GM19324 (cell line): Measurements from ENCODE around the gene LBHD2.
"Not testable (repeated sequence)": the region's sequence is repeated elsewhere in the genome, so short reads cannot be mapped to it uniquely, and the experiment has no call there.

Experiments
- ATAC-seq: cut with Tn5 transposase; IDR thresholded peaks from one replicate; pipeline ENCODE4 v1.9.1; 2021; ENCODE audit warnings: mild to moderate bottlenecking, moderate library complexity; ENCODE audit not compliant: unreplicated experiment, low FRiP score

Gene LBHD2

DNA sequence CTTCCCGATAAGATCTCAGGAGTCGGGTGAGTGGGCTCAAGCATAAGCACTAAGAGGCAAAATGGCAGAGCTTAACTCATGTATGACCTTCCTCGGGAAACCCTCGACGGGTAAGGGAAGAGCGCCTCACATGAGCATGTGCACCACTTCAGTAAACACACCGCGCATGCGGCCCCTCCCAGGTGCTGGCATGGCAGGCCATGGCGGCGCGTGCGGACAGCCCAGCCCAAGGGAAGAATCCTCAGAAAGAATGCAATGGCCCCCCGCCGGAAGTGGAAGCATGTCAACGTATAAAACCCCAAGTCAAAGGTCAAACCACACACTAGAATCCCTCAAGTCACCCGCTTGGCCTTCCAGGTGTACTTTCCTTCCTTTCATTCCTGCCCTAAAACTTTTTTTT is 32.6 kb downstream of the LBHD2 start:
- ATAC-seq = no peak

GRCh38 chr14:103117499-103117898 is 33.5 kb downstream of the LBHD2 start:
- ATAC-seq = not testable (repeated sequence)

DNA sequence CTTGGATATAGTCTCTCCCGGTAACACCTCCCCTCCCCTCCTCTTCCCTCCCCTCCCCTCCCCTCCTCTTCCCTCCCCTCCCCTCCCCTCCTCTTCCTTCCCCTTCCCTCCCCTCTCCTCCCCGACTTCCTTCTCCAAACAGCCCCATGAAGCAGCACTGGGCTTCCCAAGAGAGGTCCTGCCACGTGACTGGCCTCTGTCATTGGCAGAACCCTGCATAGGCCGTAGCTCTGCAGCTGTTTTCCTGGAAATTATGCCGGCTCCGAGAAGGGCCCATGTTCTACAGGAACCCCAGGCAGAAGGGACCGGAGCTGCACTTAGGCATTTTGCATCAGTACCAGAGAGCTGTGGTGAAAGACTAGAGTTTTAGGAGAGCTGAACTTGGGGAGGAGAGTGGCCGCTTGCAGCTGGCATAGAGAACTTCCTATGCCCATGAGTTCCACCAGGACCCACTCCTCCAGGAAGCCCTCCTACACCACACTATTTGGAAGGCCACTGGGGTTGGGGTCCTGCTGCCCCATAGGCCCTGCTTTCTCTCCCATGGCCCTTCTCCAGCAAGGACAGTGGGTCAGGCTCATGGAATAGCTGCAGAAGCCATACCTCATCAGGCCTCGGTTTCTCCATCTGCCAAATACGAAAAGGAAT is 34.1 kb downstream of the LBHD2 start:
- no peak for ATAC-seq

DNA sequence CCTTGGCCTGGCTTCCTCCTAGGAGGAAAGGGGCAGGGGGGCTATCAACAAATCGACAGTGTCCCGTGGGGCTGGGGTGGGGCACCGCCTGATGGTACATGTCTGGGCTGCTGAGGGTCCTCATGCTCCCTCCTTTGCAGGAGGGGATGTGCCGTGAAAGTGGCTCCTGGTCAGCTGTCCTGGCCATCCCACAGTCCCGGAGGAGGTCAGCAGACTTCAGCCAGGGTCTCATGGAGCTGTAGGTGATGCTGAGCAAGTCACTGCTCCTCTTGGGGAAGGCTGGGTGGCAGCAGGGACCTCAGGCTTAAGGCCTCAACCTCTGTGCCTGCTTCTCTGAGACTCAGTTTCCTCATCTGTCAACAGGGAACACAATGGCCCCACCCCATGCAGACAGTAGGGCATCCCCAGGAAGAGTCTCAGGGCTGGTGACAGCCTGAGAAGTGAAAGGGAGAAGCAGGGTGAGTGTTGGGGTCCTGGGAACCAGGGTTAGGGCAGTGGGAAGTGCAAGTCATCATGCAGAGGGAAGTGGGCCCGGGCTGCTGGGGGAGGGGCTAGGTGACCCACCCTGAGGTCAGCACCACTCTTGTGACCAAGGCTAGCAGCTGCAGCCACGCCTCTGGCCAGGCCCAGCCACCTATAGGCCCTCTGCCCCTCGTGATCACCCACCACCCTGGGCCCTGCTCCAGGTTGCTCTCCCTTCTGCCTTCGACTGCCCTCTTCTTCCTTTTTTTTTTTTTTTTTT is 34.8 kb downstream of the LBHD2 start:
- ATAC-seq = no peak

- not testable (repeated sequence) for ATAC-seq
Observed at GRCh38 chr14:103119527-103119926, 35.5 kb downstream of the LBHD2 start.

GRCh38 chr14:103121121-103121845 is 37.3 kb downstream of the LBHD2 start:
- no peak for ATAC-seq

DNA sequence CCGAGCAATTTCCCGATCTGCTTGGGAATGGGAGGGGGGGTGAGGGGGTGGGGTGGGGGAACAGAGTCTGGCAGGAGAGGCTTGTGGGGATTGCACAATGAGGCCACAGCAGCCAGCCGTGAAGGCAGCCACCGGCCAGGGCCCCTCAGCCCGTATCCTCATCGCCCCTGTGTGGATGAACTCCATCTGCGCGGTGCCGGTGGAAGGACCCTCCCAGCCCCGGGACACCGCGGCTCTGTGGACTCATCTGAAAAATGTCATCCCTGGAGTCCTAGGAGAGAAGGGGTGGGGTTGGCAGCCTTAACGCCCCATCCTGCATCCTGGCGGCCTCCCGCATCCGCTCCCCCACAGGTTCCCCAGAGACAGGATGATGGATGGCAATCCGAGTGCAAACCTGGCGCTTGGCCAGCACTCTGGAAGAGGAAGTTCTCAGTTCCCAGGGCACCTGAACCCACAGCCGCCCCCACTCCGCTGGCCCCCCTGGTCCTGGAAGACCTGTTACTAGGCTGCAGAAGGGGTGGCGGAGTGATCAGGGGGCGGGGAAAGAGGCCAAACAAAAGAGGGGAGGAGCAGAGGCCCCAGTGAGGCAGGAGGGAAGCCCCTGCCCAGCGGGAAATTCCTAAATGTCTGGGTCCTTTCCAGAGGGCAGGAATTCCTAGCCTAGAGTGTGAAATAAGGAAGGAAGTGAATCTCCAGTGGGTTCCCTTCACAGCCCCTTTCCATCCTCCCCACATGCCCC is 38.0 kb downstream of the LBHD2 start:
- no peak for ATAC-seq

DNA sequence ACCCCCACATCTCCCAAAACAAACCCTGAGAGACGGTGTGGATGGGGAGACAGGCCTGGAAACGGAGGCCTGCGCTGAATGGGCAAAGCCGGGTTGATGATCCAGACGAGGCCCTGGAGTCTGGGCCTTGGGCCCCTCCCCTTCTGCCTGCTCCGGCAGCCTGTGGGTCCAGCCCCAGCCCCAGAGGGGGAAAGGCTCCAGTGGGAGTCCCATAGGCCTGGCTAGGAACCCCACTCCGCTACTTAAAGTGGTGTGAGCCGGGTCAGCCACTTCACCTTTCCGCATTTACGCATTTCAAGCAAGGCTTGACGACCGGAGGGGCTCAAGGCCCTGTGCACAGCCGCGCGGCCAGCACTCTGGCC is 38.6 kb downstream of the LBHD2 start:
- no peak for ATAC-seq

DNA sequence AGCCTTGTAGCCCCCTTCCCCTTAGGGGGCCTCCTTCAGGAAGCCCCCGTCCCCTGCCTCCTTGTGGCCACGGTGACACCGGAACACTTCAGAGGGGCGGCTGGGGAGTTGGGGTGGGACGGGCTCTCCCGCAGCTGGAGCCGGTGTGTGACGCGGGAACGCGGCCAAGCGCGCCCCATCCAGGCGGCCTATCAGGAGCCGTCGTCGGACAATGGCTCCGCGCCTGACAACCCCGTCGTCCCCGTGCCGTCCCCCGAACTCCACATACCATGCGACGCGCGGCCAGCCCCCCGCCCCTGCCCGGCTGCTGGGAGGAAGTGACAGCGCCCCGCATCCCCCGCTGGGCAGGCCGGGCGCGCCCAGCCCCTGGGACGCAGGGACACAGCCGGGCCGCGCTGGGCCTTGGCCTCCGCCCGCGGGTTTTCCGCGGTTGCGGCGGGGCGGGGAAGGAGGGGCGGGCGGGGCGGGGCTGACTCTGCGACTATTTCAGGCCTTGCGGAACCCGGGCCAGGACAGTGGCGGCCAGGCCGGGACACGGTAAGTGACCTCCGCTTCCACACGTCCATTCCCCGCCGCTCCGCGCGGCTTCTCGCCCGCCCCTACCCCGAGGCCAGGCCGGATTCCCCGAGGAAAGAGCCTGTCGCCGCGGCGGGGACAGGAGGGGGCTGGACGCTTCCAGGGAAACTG is 39.1 kb downstream of the LBHD2 start, which contains the start of gene TNFAIP2:
Gene TNFAIP2 (plus strand): TSS at position 515 of the 687 bp plus-strand sequence. CDS start 2,997 bp downstream, outside the sequence.
- ATAC-seq = no peak

DNA sequence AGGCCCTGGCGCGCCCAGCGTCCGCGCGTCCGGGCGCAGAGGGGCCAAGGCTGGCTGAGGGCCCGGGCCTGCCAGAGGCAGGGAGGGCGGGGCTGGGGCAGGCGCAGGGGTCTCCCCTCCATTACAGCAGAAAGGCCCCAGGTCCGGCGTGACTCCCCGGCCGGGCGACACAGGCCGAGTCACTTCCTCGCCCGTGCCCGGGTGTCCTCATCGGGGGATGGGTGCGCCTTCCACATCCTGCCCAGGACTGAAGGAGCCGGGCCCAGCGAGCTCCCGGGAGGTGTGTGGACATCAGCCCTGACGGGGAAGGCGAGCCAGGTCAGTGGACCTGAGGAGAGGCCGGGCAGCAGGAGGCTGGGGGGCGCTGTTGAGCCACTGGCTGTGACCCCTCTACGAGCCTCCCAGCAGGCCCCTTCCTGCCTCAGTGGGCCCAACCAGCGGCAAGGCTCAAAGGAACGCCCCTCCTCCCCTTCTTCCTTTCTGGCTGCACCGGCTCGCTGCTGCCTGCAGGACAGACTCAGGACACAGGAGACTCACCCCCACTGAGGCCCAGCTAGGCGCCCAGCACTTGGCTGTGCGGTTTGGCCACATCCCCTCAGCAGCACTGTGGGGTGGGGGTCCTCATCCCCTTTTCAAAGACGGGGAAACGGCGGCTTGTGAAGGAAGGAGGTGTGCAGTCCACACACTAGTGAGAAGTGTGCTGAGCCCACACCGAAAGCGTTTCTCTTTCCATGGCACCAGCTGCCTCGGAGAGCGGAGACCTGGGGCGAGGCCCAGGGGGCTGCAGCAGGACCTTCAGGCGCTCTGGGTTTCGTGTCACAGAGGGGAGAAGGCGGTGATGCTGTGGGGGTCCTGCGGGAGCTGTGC is 39.9 kb downstream of the LBHD2 start:
- no peak for ATAC-seq

DNA sequence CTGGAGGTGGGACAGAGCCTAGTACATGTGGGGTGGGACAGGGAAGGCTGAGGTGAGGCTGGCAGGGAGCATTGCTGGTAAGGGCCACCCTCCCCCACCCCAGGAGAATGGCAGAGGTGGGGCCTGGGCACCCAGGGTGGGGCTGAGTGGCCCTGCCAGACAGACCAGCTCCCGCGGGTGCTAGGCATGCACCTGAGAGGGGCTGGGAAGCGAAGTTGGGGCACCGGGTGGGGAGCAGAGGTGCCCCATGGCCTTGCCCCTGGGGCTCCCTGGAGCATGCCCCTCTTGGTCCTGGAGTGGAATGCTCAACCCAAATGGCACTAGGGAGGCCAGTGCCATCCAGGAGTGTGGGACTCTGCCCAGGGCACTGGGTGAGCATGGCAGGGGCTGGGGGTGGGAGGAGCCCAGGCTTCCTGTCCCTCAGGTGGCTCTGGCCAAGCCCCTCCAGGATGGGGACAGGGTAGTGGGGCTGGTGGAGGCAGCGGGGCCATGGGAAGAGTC is 40.5 kb downstream of the LBHD2 start:
- ATAC-seq = no peak

GRCh38 chr14:103125098-103126070 is 41.4 kb downstream of the LBHD2 start:
- no peak for ATAC-seq

DNA sequence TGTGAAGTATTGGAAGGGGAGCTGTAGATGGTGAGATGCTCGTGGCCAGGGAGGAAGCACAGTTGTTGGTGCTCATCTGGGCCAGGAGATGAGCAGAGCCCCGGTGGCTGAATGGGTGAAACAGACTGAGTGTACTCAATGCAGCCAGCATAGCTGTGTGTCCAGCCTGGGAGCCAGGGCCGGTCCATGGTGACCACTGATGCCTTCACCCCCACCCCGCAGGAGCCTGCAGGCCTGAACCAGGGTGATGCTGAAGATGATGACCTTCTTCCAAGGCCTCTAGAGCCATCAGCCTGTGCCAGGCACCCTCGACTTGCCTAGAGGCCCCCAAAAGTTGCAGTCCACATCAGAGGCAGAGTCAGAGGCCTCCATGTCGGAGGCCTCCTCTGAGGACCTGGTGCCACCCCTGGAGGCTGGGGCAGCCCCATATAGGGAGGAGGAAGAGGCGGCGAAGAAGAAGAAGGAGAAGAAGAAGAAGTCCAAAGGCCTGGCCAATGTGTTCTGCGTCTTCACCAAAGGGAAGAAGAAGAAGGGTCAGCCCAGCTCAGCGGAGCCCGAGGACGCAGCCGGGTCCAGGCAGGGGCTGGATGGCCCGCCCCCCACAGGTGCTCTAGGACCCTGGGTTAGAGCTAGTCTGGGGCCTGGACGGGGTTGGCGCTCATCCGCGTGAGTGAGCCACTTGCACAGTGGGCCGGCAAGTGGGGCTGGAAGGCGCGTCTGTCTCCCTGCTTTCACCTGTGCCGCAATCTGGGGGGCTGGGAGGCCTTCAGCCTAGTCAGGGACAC is 42.3 kb downstream of the LBHD2 start:
- ATAC-seq = no peak

DNA sequence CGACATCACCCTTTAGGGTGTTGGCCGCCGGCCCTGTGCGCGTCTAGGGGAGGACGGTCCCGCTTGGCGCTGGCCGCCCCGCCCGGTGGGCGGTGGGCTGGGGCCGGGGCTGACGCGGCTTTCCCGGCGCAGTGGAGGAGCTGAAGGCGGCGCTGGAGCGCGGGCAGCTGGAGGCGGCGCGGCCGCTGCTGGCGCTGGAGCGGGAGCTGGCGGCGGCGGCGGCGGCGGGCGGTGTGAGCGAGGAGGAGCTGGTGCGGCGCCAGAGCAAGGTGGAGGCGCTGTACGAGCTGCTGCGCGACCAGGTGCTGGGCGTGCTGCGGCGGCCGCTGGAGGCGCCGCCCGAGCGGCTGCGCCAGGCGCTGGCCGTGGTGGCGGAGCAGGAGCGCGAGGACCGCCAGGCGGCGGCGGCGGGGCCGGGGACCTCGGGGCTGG is 42.9 kb downstream of the LBHD2 start:
- ATAC-seq = no peak

DNA sequence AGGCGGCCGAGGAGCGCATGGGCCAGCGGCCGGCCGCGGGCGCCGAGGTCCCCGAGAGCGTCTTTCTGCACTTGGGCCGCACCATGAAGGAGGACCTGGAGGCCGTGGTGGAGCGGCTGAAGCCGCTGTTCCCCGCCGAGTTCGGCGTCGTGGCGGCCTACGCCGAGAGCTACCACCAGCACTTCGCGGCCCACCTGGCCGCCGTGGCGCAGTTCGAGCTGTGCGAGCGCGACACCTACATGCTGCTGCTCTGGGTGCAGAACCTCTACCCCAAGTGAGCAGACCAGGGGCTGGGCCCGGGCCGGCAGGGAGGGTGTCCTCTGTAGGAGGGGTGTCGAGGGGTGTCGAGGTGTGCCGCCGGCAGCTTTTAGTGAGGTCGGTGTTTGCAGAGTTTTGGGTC is 43.3 kb downstream of the LBHD2 start:
- no peak for ATAC-seq

DNA sequence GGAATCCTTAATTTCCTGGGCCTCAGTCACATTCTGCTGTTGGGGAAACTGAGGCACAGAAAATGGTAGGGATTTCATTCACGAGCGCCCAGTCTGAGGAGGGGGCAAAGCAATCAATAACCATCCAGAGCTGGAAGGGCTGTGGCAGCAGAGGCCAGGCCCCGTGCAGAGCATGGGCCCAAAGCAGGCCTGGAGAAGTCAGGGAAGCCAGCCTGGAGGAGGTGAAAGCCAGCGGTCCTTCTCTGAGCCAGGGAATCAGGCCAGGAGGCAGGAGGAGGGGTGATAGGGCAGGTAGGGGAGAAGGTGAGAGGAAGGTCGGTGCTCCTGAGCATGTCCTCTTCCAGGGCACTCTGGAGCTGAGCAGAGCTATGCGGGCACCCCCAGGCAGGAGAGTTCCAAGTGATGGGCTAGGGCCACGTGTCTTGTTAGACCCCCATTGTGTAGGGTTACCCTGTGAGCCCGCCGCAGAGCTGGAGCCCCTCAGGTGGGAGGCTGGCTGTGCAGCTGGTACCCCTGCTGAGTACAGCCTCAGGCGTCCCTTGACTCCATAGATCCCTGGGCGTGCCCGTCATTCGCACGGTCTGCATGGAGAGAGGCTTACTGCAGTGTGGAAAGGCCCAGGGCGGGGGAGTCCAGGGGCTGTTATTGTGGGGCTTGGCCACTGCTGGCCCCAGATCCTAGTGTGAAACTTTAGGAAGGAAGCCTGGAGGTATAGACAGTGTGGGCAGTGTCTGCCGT is 44.0 kb downstream of the LBHD2 start:
- no peak for ATAC-seq
